HG02610 (cell line): Measurements from ENCODE around the gene ERVK3-1.
"Not testable (repeated sequence)": the region's sequence is repeated elsewhere in the genome, so short reads cannot be mapped to it uniquely, and the experiment has no call there.

Experiments used
- ATAC-seq: cut with Tn5 transposase; IDR thresholded peaks from one replicate; pipeline ENCODE4 v1.9.1; 2021; ENCODE audit warnings: mild to moderate bottlenecking, moderate library complexity; ENCODE audit not compliant: unreplicated experiment

Gene ERVK3-1

DNA sequence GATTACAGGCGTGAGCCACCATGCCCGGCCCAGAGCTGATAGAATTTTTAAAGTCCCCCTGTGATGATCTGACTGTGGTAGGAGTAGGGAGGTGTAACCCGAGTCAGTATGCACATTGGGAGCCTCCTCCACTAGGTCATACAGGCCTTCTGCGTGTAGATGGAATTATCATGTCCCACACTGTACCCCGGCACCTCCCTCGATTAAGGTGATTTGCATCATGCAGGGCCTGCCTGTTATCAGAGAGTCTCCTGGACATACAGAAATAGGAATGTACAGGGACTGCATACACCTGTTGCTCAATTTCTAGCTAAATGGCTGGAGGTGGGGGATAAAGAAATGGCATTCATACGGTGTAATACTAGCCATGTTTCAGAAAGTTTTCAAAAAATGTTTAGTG, 922 bp upstream of the ERVK3-1 start:
- no peak for ATAC-seq

DNA sequence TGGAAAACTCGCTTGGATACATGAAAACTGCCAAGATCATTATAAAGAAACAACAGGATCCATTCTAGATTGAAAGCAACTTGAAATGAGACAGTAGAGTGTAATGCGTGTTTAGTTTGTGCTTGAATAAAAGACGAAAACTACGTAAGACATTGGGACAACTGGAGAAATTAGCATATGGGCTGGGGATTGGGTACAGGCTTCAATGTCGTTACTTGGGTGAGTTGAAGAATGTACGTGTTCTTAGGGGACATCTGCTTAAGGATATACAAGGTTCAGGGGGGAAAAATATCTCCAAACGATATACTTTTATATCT, 471 bp upstream of the ERVK3-1 start:
- no peak for ATAC-seq

- ATAC-seq, result no peak
These were observed 751 bp downstream of the ERVK3-1 start for GRCh38 chr19:58305932-58306323.

- no peak for ATAC-seq
These were observed 2.6 kb downstream of the ERVK3-1 start for GRCh38 chr19:58307736-58308135.

DNA sequence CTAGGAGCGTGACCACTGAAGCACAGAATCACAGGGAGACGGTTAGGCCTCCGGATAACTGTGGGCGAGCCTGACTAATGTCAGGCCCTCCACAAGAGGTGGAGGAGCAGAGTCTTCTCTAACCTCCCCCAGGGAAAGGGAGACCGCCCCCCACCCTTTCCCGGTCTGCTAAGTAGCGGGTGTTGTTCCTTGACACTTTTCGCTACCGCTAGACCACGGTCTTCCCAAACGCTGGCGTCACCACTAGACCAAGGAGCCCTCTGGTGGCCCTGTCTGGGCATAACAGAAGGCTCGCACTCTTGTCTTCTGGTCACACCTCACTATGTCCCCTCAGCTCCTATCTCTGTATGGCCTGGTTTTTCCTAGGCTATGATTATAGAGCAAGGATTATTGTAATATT, 5.5 kb downstream of the ERVK3-1 start:
- not testable (repeated sequence) for ATAC-seq

GRCh38 chr19:58311345-58311865, 6.2 kb downstream of the ERVK3-1 start:
- ATAC-seq, result no peak

DNA sequence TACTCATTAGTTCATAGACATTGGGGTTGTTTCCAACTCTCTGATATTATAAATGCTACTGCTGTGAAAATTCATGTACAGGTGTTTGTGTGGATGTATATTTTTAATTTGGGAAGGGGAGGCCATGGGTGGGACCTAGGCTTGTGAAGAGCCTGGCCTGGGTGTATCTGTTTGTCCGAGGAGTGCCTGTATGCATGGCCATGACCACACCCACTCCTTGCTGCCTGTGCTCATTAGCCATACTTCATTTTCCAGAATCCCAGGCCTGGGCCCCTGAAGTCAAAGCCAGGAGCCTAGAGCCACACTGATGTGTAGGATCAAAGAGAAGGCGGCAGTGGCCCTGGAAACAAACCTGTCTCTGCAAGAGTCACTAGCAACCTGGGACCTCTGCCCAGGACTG, 10.4 kb downstream of the ERVK3-1 start:
- no peak for ATAC-seq

DNA sequence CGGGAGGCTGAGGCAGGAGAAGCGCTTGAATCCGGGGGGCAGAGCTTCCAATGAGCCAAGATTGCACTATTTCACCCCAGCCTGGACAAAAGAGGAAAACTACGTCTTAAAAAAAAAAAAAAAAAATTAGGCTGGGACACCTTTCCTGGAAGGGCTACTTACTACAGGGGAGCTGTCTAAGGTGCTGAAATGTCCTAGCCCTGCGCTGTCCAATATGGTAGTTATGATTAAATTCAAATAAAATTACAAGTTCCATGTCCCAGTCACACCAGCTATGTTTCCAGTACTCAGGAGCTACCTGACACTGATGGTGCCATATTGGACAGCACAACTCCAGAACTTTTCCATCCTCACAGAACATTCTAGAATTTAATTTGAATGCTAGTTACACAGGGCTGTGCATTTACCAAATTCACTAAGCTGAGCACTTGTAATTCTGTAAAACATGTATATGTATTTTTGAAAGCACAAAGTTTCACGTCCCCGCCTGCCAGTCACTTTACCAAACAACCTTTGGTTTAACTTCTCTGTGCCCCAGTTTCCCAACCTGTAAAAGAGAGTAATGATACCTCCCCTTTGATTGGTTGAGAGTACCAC, 12.4 kb downstream of the ERVK3-1 start:
- ATAC-seq, result no peak

DNA sequence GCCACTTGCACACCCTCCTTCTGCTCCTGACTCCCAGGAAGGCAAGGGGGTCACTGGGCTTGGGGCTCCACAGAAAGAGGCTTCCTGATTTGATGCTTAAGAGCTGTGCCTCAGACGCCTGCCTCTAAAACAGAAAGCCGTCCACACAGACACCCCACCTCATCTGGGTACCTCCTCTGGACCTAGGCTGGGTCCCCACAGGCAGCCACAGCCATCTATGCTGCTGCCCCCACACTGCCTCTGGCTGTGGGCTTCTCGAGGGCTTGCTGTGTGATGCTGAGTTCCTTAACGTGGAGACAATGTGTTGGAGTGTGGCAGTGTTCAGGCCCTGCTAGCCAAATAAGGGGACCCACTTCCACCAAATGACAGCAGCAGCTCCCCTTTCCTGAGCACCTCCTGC, 13.1 kb downstream of the ERVK3-1 start:
- ATAC-seq, result no peak

DNA sequence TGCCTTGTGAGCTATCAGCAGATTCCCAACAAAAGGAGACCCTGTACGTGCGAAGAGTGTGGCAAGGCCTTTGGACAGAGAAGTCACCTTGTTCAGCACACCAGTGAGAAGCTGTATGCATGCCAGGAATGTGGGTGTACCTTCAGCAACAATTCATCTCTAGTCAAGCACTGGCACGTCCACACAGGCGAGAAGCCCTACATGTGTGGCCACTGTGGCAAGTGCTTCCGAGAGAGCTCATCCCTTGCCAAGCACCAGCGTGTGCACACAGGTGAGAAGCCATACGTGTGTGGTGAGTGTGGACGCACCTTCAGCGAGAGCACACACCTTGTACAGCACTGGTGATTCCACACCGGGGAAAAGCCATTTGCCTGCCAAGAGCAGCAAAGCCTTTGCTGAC, 14.1 kb downstream of the ERVK3-1 start:
- ATAC-seq, result no peak

GRCh38 chr19:58325311-58326022, 20.3 kb downstream of the ERVK3-1 start:
- ATAC-seq, result no peak

DNA sequence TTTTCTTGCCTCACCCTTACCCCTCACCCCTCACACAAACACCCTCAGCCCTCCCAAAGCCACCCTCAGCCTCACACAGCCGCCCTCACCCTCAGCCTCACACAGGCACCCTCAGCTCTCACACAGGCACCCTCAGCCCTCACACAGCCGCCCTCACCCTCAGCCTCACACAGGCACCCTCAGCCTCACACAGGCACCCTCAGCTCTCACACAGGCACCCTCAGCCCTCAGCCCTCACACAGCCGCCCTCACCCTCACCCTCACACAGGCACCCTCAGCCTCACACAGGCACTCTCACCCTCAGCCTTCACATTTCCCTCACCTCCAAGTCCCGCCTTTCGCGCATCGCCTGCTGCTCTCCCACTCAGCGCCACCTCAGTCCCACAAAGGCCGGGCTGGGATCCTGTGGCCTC, 21.3 kb downstream of the ERVK3-1 start:
- ATAC-seq, result no peak

- ATAC-seq, result peak; percentile 84
These were observed 21.9 kb downstream of the ERVK3-1 start, which contains the start of gene ZSCAN22 for GRCh38 chr19:58326914-58327726. Gene ZSCAN22, plus strand, starts transcription at chr19:58326994. Its CDS starts 7,809 bp downstream, at chr19:58334803.

GRCh38 chr19:58328999-58329398, 23.8 kb downstream of the ERVK3-1 start:
- no peak for ATAC-seq

GRCh38 chr19:58330458-58330857, 25.3 kb downstream of the ERVK3-1 start:
- no peak for ATAC-seq

- no peak for ATAC-seq
These were observed 27.5 kb downstream of the ERVK3-1 start for GRCh38 chr19:58332697-58333096.

GRCh38 chr19:58334691-58335249, 29.6 kb downstream of the ERVK3-1 start:
- ATAC-seq, result no peak

DNA sequence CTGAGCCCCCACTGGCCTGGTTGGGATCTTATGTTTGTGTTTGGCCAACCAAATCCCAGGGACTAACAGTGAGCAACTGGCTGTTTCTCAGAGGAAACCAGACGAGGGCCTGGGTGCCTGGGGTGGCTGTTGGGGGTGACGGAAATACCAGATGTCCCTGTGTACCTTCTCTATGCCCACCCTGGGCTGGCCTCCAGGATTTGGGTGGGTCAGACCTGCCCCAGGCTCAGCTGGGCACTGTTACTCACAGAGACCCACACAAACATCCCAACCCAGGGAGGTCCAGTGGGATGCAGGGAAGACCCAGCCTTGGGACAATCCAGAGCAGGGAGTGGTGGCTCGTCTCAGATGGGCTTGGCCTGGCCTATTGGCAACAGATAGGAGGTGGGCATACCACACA, 30.5 kb downstream of the ERVK3-1 start:
- ATAC-seq, result no peak

- no peak for ATAC-seq
These were observed 31.0 kb downstream of the ERVK3-1 start for GRCh38 chr19:58336216-58336615.

- ATAC-seq, result no peak
These were observed 31.6 kb downstream of the ERVK3-1 start for GRCh38 chr19:58336820-58337219.

DNA sequence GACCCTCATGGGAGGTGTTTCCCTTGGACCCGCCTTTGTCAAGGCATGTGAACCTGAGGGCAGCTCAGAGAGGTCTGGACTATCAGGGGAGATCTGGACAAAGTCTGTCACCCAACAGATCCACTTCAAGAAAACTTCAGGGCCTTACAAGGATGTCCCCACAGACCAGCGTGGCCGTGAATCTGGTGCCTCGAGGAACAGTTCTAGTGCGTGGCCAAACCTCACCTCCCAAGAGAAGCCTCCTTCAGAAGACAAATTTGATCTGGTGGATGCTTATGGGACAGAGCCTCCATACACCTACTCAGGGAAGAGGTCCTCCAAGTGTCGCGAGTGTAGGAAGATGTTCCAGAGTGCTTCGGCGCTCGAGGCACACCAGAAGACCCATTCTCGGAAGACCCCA, 33.2 kb downstream of the ERVK3-1 start:
- ATAC-seq, result no peak
